Activated T-cell treated with anti-CD3 and anti-CD28 coated beads for 24 hours (primary cell): Measurements from ENCODE around the gene GSE1.

Source experiments
- DNase-seq: peaks from one replicate; pipeline ENCODE4 v3.0.0-alpha.2; 2020; ENCODE audit warnings: low read depth

GSE1 gene

DNA sequence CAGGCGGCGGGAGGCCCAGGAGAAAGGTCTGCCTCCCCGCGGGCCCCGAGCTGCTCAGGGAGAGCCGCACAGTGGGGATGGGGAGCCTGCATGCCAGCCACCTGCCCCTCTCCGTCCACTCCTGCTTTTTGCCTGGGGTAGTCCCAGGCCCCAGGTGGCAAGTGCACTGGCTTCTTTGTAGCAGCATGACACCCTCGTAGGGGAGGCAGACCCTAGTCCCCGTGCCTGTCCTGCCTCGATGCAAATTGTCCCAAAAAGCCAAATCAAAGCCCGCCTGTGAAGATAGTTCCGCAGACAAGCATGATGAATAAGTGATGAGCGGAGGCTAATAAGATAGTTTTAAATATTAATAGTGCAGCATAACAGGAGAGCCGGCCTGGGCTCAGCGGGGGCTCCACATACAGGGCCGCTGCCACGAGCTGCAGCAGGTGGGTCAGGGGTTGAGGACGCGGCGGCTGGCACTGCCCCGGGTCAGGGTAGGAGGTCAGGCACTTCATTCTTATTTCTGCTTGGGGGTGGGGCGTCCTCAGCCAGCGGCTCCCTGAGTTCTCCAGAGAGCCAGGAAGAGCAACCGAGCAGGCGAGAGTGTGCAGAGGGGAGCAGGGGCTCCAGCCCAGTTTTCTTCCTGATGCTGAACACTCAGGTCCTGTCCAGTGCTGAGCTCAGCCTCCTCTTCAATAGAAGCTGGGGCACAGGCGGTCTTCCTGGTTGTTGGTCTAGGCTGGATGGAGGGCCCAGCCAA lies 48.8 kb downstream of the GSE1 start:
- DNase-seq: no peak

DNA sequence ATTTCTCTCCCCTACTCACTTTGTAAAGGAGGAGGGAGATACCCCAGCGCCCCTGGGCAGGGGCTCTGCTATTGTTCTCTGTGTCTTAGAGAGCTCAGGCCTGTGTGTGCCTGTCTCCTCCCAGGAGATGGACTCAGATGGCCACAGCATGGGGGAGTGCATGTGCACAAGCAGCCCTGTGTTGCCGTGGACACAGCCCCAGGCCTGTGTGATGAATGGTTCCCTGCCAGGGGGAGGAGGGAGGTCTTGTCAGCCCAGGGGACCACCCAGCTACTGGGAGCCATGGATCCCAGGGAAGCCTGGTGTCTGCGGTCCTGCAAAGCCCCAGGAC lies 49.3 kb downstream of the GSE1 start:
- no peak for DNase-seq

DNA sequence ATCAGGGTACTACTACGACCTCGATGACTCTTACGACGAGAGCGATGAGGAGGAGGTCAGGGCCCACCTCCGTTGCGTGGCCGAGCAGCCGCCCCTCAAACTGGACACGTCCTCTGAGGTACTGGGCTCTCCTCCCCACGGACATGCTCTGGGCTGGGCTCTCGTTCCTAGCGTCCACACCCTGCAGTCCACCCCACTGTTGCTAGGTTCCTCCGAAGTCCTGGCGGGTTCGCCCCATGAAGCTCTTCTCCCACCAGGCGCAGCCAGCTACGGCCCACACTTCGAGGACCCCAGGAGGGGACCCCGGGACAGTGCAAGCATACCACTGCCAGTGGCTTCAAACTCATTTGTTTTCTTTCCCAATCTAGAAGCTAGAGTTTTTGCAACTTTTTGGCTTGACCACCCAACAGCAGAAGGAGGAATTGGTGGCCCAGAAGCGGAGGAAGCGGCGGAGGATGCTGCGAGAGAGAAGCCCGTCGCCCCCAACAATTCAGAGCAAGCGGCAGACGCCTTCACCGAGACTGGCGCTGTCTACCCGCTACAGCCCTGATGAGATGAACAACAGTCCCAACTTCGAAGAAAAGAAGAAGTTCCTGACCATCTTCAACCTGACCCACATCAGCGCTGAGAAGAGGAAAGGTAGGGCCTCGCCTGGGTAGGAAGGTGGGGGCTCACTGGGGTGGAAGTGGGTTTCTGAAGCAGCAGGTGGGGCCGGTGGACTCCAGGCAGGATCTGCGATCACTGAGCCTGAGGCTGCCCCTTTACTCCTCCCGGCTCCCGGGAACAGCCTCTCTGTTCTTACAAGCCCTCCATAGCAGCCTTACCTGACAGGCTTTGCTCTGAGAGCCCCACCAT lies 50.1 kb downstream of the GSE1 start:
- no peak for DNase-seq

DNA sequence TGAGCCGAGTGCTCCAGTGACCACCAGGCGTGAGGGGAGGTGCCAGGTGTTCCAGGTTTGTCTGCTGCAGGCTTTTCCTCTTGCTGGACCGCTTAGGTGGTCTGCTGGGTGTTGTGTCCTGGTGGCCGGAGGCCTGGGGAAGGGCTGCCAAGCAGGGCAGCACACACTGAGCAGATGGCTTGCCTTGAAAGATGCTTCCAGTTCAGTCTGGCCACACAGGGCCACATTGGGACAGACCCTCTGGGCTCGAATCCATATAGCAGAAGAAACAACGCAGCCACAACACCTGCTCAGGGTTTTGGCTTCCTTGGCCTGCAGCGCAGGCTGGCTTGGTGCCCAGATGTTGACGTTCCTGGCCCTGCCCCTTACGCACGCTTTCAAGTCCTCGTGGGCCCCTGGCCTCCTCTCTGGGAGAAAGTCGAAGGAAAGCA lies 50.8 kb downstream of the GSE1 start:
- no peak for DNase-seq

DNA sequence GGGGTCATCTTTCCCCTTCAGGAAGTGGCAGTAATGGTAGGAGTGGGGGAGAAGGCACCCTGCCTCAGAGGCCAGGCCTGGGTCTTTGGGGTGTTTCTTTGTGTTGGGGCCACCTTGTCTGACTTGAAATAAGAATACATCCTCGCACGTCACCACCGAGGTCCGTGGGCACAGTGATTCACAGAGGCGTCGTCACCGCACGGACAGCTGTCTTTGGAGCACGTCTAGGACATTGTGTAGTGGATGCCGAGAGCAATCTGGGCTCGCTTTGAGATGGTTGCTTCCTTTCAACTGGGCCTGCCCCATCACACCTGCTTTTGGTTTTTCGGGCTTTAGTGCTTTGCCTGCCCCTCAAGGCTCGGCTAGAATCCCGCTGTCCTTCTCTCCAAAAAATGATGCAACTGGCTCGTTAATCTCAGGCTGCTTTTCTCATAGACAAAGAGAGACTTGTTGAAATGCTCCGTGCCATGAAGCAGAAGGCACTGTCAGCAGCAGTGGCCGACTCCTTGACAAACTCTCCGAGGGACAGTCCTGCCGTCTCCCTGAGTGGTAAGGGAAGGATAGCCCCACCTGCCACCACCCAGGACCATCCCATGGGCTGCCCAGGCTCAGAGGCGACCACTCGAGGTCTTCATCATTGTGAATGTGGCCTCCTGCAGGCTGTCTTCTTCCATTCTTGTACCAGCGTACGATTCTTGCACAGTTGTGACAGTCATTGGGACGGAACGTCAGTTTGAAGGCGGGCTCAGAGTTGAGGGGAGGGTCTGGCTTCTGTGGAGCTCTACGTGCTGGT lies 51.7 kb downstream of the GSE1 start:
- DNase-seq: no peak

DNA sequence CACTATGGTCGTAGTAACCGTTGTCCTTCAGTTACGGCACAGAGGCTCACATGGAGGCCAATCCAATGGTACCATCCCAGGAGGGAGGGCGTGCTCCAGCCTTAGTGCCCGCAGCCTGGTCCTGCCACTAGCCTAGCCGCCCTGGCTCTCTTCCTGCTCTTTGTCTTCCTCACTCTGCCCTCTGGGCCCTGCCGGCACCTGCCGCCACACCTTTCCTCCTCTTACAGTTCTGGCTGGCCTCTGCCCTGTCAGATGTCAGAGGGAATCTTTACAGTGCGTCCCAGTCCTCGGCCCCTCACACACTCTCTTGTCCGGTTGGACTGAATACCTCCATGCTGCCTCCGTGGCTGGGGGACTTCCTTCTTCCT lies 52.2 kb downstream of the GSE1 start:
- no peak for DNase-seq

DNA sequence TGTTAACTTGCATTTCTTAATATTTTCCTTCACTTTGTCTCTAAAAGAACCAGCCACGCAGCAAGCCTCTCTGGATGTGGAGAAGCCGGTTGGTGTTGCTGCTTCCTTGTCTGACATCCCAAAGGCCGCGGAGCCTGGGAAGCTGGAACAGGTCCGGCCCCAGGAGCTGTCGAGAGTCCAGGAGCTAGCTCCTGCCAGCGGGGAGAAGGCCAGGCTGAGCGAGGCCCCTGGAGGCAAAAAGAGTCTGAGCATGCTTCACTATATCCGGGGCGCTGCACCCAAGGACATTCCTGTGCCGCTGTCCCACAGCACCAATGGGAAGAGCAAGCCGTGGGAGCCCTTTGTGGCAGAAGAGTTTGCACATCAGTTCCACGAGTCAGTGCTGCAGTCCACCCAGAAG lies 52.8 kb downstream of the GSE1 start:
- no peak for DNase-seq

DNA sequence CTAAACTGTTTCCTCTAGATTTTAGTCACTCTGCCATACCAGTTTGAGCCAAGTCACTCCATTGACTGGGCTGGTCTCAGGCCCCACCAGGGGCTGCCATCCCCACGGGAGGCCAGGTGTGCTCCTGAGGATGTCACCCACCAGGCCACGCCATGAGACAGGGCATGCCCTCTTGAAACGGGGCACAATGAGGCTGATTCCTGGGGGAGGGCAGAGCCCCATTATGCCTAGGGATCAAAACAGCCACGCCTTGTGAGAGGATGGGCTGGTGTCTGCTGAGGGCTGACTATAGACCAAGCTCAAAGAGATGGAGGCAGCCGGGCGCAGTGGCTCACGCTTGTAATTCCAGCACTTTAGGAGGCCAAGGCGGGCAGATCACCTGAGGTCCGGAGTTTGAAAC lies 54.1 kb downstream of the GSE1 start:
- DNase-seq: no peak

DNA sequence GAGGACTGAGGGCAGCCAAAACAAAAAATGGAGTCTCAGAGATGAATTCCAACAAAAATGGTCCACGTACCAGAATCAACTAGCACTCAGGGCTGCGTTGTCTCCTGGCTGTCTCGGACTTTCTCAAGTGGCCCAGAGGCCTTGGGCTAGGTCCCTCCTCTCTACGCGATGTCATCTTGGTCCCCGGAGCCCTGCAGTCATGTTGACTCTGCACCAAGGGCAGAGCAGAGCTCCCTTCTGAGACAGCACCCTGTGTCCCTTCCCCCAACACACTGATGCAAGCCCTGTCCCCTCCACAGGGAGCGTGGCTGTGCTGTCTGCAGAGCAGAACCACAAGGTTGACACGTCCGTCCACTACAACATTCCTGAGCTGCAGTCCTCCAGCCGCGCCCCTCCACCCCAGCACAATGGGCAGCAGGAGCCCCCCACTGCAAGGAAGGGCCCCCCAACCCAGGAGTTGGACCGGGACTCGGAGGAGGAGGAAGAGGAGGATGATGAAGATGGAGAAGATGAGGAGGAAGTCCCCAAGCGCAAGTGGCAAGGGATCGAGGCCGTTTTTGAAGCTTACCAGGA lies 54.8 kb downstream of the GSE1 start:
- no peak for DNase-seq

DNA sequence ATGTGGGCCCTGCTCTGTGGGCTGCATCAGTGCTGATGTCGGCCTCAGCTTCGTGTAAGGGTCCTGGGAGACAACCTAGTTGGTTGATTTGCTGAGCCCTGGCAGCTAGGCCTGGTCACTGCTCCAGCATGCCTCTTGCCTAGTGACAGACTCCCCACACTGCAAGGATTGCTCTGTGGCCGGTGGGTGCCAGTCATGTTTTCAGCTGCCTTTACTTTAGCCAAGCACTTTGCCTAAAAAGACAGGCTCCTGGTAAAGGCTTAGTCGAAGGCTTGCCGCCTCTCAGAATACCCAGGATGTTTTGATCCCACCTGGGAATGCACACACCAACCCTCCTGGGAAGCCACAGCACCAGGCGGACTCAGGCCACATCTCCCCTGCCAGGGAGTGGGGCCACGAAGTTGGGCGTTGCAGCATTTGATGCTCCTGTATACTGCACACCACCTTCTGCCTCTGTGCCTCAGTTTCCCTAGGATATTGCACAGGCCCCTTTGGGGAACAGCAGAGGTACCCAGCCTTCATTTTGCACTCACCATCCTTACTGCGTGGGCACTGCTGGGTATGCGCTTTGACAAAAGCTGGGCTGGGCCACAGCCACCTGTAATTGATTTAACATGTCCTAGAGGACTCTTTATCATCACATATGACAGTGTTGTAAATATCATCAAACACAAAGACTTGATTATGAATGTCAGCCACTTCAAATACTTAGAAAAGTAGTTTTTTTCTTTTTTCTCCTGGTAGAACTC lies 55.7 kb downstream of the GSE1 start:
- no peak for DNase-seq

DNA sequence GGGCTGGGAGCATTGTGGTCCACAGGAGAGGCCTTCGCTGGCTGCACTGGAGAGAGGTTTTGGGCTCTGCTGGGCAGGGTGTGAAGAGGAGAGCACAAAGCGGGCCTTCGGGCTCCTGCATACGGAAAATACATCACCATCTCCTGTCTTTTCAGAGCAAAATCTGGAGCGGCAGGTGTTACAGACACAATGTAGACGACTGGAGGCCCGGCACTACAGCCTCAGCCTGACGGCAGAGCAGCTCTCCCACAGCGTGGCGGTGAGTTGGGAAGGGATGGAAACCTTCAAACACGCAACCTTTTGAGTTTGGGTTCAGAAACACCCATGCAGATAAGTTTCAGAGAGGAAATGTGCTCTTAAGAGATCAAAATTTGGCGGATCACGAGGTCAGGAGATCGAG lies 57.7 kb downstream of the GSE1 start:
- no peak for DNase-seq

DNA sequence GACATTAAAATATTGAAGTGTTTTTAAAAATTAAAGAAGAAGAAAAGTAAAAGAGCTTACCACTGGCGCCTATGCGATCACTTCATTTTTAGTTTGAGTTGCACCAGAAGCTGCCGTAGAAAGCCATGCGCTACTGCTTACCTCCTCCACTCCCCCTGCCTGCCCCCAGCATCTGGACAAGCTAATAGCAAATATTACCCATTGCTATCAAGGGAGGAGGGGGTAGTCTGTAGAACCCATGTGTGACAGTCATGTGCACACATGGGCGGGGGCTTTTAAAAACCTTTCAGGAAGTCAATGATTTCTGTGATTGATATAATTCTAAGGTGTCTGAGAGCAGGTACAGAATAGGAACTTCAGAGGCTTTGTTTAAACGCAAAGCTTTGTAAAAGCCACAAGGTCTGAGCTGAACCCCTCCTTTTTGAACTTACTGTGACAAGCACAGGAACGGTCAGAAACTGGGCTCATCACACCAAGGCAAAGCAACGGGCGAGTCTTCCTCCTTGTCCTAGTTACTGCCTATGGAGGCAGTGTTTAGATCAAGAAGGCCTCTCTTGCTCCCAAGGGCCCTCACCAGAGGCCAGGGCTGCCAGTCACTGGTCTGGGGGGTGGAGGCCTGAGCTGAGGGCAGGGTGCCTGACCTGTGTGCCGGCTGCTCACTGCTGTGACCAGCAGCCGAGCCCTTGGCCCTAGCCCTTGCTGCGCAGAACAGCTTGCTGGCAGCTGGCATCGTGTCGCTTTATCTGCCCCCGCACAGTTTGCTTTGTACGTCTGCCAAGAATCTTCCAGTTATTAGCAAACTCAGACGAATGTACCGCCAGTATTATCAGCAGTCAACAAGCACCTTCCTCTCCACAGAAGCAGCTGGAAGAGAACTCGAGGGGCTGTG lies 60.7 kb downstream of the GSE1 start:
- DNase-seq: no peak

DNA sequence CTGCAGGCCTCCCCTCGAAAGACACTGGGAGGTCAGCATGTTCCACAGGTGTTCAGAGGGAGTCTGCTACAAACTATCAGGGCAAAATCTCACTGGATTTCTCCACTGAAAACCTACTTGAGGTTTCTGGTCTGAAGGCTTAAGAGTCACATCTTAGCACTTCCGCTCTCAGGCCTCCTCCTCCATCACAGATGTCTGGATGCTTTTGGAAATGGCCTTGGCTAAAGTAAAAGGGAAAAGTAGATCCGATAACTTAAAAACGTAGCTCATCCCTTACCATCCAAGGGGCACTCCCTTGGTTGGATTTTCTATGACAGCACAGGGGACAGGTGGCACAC lies 61.3 kb downstream of the GSE1 start:
- DNase-seq: no peak

DNA sequence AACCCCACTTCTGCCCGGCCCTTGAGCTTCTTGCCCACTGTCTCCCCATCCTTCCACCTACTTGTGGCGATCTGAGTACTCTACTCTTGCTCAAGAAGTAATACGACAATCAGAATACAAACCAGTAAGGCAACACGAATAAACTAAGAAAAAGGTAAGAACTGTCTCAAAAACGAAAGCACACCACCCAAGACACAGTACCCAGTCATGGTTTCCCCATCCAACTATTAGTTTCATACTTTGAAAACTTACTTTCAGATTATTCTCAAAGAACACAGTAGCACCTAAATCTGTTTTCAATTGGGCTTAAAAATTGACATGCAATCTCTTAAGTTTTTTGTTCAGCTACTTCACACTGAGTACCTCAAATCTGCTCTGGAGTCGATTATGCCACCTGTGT lies 61.7 kb downstream of the GSE1 start:
- DNase-seq: no peak

DNA sequence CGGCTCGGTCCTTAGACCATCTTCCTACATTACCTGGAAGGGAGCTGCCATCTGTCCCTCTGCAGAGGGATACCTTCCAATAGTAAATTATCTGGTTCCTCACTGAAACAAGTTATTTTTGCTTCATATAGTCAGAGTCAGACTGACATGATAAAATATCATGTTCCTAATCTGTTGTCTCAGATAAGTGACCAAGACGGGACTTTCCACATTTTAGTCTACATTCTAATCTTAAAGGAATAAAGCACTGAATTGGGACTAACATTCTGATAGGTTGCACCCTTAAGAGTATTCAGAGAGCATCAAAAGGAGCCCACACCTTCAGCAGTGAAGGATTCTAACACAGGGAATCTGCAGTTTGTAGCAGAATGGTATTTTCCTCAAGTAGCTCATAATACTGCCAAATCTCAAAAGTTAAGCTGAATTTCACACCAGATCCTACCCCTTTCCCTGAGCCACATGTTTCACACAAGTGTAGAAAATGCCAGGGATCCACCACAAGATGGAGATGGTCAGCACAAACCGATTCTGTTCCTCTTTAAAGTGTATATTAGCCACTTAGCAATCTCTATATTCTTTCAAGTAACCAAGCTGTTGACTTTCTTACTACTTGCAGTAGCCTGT lies 62.2 kb downstream of the GSE1 start:
- DNase-seq: no peak

DNA sequence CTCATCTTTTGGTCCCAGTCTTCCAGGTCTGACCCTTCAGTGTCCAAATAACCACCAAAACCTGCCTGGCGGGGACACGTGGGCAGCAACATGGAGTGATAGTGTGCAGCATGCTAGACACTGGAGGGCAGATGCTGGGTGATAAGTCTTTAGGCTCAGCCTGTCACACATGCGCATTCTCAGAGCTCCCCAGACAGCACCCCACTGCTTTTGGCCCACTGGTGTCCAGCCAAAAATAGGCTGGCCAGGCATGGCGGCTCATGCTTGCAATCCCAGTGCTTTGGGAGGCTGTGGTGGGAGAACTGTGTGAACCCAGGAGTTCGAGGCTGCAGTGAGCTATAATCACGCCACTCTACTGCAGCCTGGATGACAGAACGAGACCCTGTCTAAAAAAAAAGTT lies 63.3 kb downstream of the GSE1 start:
- no peak for DNase-seq

DNA sequence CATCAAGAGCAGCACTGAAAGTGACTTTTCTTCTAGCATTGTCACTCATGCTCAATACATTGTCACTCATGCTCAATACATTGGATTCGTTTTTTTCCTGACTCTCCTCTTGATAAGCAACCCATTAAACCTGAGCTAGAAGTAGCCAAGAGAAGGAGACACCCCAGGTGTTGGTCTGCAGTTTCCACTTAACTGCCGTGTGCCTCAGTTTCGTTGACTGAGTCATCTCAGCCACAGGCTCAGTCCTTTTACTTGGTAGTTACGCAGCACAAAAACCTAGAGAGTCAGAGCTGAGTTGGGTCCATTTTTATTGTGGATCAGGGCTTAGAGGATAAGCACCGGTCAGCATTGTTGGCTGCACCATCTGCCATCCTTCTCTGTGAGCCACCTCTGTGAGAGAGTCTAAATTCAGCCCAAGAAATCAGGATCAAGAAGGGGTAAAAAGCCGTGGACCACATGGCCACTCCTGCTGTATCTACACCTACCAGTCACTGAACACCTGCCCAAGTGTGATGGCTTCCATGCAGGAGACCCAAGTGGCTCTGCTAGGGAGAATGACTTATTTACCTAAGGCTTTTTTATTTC lies 64.4 kb downstream of the GSE1 start:
- no peak for DNase-seq

DNA sequence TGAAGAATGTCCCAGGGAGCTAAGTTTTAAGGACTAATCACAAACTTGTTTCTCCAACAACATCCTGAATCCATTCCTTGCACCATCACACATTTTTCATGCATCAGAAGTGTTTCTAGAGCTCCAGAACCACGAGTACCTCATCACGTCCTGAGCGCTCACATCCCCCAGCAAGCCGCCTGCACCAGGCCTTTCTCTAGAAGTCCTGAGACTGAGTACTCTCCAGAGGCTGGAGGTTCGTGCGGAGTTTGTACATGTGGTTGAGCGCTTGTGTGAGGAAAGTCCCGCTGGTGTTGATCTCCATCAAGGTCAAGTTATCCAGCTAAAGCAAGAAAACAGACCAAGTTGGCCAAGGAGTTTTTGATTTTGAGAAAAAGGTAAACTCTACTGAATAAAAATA lies 64.9 kb downstream of the GSE1 start:
- no peak for DNase-seq

DNA sequence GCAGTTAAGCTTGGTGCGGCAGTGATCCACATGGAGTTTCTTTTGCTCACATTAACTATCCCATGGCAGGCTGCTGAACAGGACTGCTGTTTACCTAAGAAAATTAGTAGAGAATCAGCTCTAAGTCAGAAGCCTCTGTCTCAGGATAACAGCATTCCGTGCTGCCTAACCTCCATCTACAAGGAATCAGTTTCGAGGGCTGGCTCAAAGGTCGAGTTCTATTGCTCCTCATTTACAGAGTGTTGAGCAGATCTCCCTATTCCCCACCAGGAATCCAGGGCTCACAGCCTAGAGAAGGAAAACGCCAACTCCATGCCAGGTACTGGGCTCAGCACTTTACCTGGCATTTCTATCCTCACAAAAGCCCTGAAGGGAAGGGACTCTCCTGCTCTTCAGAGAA lies 65.7 kb downstream of the GSE1 start:
- no peak for DNase-seq

DNA sequence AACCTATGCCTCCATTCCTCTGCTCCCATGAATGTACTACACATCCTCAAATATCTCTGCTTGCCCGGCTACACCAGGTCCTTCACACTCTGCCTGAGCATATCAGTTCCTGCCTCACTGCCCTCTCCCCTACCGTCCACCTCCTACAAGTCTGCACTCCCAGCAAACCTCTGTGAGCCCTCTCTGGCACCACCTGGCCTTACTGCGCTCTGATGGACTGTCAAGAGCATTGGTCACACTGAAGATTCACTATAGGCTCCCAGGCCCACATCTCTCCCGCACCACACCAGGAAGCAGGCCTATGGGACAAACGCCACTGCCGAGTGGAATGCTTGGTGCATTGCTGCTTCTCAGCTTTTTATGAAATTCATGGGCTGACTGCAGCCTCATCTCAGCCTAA lies 66.7 kb downstream of the GSE1 start:
- DNase-seq: no peak
